ENCODE measurements around the gene OAF. TPM values are rescaled to one million over a fixed set of nuclear protein-coding genes. Genes with fewer than 3 reads are reported as not detected.

The OAF gene
- total RNA-seq, 2 experiments from 2014 or later = 5.3 TPM

DNA sequence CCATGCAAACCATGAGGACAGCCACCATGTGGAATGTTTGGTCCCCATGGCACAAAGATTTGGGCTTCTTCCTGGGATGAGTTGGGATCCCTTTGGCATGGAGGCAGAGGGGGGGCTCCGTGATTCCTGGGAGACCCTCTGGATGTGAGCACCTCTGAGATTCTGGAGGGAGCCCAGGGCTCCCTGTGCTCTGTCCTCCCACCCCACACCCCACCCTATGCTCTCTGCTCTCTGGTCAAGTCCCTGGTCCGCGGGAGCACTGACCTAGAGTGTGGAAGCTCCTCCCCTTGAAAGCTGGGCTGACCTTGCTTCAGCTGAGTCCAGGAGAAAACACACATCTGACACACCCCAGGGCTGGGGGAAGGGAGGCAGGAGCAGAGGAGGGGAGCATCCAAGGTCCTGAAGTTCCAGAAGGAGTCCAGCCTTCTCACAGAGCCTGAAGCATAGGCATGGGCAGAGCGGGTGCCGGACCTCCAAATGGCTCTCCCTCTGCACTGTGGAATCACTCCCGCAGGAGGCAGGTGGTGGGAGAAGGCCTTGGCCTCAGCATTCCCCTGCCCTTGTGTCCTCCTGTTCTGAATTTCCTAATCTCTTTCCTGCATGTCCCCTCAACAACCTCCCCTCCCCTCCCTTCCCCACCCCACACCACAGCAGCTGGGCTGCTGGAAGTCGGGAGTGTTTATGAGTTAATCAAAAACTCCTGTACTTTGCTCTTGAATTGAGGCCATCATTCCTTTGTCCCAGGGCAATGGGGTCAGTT lies 25.7 kb upstream of the OAF start:
- H3K4me3 Mint-ChIP-seq = no peak overlapping the region
- DNase-seq (no peak), ATAC-seq (no peak)
- H3K9me3 Mint-ChIP-seq (ENCODE audit: insufficient read depth) = no peaks in the 10 kb centered on the region
- ChIA-PET POLR2A (no interaction called here), CTCF (interaction anchor here (1.1 kb wide), 1 partner anchor 16 kb away, joined by 4 read pairs; no protein-coding TSS in a partner anchor)
- H3K27ac Mint-ChIP-seq = no peak overlapping the region
- H3K27me3 Mint-ChIP-seq (ENCODE audit: low read depth) = peaks cover 10% of the 10 kb centered on the region
- no peaks in the 10 kb centered on the region for H3K36me3 Mint-ChIP-seq (ENCODE audit: low read depth)
- no peaks in the 10 kb centered on the region for H3K4me1 Mint-ChIP-seq (ENCODE audit: low read depth)

- Mint-ChIP-seq H3K27me3 (ENCODE audit: low read depth) (peaks cover 10% of the 10 kb centered on the region), H3K9me3 (ENCODE audit: insufficient read depth) (no peaks in the 10 kb centered on the region), H3K36me3 (ENCODE audit: low read depth) (no peaks in the 10 kb centered on the region), H3K27ac (no peak overlapping the region), H3K4me3 (no peak overlapping the region), H3K4me1 (ENCODE audit: low read depth) (no peaks in the 10 kb centered on the region)
- CTCF ChIA-PET = interaction anchor here (1.1 kb wide), 1 partner anchor 17 kb away, joined by 4 read pairs; no protein-coding TSS in a partner anchor
- ATAC-seq (no peak), DNase-seq (no peak)
- POLR2A ChIA-PET = no interaction called here
These were observed 25.0 kb upstream of the OAF start for GRCh38 chr11:120185706-120186455.

- Mint-ChIP-seq H3K36me3 (ENCODE audit: low read depth) (no peaks in the 10 kb centered on the region), H3K27ac (no peak overlapping the region), H3K9me3 (ENCODE audit: insufficient read depth) (no peaks in the 10 kb centered on the region), H3K4me1 (ENCODE audit: low read depth) (no peaks in the 10 kb centered on the region), H3K27me3 (ENCODE audit: low read depth) (peaks cover 10% of the 10 kb centered on the region), H3K4me3 (no peak overlapping the region)
- CTCF ChIA-PET = interaction anchor here (1.6 kb wide), 1 partner anchor 18 kb away, joined by 5 read pairs; no protein-coding TSS in a partner anchor
- ATAC-seq (no peak), DNase-seq (no peak)
- POLR2A ChIA-PET = no interaction called here
These were observed 24.4 kb upstream of the OAF start for GRCh38 chr11:120186456-120186773.

DNA sequence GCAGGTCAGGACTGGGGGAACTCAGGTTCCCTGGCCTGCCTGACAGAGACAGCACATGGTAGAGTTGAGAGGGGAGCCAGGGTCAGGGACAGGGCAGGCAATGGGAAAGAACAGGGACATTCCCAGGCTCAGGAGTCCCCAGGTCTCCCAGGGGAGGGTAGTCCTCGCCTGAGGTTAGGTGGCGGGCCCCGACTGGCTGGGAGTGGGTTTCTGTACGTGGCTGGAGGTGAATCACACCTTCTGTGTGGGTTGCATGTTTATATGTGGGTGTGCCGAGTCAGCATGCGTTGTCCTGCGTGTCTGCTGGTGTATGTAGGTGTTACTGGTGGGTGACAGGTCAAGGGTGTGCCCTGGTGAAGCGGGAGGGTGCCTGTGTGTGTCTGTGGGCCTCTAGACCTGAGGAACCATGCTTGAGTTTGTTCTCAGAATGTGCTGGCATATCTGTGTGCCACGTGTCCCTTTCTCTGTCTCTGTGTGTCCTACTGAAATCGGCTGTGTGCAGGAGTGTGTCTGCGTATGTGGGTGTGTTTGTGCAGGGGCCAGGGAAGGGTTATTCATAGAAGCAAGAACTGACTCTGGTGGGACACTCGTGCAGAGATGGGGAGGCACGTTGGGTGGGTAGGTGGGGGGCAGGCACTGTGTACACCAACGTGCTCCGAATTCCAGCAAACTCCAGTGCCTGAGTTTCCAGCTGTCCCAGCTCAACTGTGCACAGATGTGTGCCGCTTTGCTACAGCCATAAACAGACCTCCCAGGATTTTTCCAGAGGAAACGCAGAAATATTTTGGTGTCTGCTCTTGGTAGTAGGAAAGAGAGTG lies 23.8 kb upstream of the OAF start:
- H3K4me1 Mint-ChIP-seq (ENCODE audit: low read depth) = no peaks in the 10 kb centered on the region
- CTCF ChIA-PET = interaction anchor here (0.6 to 1.6 kb wide), 2 partner anchors 18 to 496 kb away, joined by 4 to 5 read pairs; no protein-coding TSS in a partner anchor
- no peak overlapping the region for H3K4me3 Mint-ChIP-seq
- H3K9me3 Mint-ChIP-seq (ENCODE audit: insufficient read depth) = no peaks in the 10 kb centered on the region
- ATAC-seq = no peak
- POLR2A ChIA-PET = no interaction called here
- H3K27ac Mint-ChIP-seq = no peak overlapping the region
- no peak for DNase-seq
- H3K27me3 Mint-ChIP-seq (ENCODE audit: low read depth) = peaks cover 10% of the 10 kb centered on the region
- no peaks in the 10 kb centered on the region for H3K36me3 Mint-ChIP-seq (ENCODE audit: low read depth)

- H3K27ac Mint-ChIP-seq = no peak overlapping the region
- peaks cover 10% of the 10 kb centered on the region for H3K27me3 Mint-ChIP-seq (ENCODE audit: low read depth)
- ChIA-PET POLR2A (no interaction called here), CTCF (no interaction called here)
- no peaks in the 10 kb centered on the region for H3K9me3 Mint-ChIP-seq (ENCODE audit: insufficient read depth)
- H3K36me3 Mint-ChIP-seq (ENCODE audit: low read depth) = no peaks in the 10 kb centered on the region
- H3K4me3 Mint-ChIP-seq = no peak overlapping the region
- DNase-seq = no peak
- H3K4me1 Mint-ChIP-seq (ENCODE audit: low read depth) = no peaks in the 10 kb centered on the region
- no peak for ATAC-seq
These were observed 22.5 kb upstream of the OAF start for GRCh38 chr11:120188371-120188770.

DNA sequence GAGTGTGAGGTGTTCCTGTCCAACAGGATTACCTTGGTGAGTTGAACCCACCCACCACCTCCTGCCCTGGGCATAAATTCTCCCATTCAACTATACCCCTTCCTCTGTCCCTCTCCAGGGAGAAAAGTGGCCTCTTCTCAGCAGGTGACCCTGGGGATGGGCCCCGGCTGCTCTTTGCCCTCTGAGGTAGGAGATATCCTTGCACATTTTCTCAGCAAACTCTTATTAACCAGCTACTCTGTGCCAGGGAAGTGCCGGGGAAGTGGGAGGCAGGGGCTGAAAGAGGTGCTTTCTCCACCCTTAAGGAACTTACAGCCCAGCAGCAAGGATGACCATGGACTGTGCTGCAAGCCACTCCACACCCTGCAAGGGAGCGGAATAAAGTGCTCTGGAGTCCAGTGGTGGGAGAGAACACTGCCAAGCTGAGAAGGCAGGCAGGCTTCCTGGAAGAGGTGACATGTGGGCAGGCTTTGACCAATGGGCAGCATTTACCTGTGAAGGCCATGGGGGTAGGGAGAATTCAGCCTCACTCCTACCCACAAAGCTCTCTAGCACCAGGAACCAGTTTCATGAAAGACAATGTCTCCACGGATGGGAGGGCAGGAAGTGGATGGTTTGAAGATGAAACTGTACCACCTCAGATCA lies 21.9 kb upstream of the OAF start:
- ATAC-seq (no peak), DNase-seq (no peak)
- CTCF ChIA-PET = no interaction called here
- Mint-ChIP-seq H3K4me3 (no peak overlapping the region), H3K9me3 (ENCODE audit: insufficient read depth) (no peaks in the 10 kb centered on the region), H3K27ac (no peak overlapping the region), H3K4me1 (ENCODE audit: low read depth) (no peaks in the 10 kb centered on the region), H3K27me3 (ENCODE audit: low read depth) (peaks cover 6% of the 10 kb centered on the region), H3K36me3 (ENCODE audit: low read depth) (no peaks in the 10 kb centered on the region)
- POLR2A ChIA-PET = no interaction called here

DNA sequence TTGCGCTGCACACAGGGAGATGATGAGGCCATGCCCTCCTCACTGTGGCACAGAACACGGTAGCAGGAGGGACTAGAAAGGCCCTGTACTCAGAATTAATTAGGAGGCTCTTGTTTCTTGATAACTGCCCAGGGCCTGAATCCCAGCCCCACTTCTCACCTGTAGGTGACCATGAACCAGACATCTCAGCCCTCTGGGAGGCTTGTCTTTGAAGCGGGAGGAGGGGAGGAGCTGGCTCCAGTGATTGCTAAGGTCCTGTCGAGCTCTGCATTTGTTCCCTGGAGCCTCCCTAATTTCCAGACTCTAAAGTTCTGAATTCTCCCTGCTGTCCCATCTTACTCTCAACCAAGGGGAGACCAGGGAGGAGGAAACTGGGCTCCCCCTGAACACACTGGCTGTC lies 19.8 kb upstream of the OAF start:
- Mint-ChIP-seq H3K4me1 (ENCODE audit: low read depth) (no peaks in the 10 kb centered on the region), H3K27me3 (ENCODE audit: low read depth) (peaks cover 6% of the 10 kb centered on the region), H3K4me3 (no peak overlapping the region), H3K9me3 (ENCODE audit: insufficient read depth) (no peaks in the 10 kb centered on the region), H3K36me3 (ENCODE audit: low read depth) (no peaks in the 10 kb centered on the region), H3K27ac (no peak overlapping the region)
- no peak for DNase-seq
- ATAC-seq = no peak
- ChIA-PET CTCF (no interaction called here), POLR2A (no interaction called here)

DNA sequence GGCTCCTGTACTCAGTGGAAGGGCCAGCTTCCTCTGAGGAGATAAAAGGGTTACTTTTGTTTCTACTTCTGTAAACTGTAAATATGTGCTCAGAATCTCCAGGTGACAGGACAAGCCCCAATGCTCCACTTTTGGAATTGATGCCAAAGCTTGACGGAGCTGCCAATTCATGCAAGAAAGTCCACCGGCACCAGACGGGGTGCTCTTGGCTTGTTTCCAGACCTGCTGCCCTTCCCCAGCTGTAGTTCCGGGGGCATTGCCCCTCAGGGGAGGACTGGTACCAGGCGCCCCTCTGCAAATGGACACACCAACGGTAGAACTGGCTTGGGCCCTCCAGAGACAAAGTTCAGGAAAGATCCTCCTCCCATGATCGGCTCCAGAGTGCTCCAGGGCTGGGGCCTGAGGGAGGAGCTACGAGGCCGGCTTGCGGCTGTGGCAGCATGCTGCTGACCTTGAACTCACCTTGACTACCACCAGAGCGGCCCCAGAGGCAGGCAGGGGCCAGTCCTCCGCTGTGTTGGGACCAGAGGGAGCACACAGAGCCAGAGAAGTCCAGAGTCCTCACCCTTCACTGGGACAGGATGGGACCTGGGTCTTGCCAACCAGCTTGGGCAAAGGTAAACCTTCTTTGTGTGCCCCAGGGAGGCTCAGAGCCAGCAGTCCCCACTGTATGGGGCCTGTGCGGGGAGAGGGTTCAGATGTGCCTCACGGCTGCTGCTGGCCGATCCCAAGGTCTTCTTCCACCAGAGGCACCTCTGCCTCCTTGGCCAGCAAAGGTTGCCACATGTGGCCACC lies 17.8 kb upstream of the OAF start:
- Mint-ChIP-seq H3K27me3 (ENCODE audit: low read depth) (peaks cover 3% of the 10 kb centered on the region), H3K9me3 (ENCODE audit: insufficient read depth) (no peaks in the 10 kb centered on the region), H3K27ac (no peak overlapping the region), H3K4me3 (no peak overlapping the region), H3K36me3 (ENCODE audit: low read depth) (no peaks in the 10 kb centered on the region), H3K4me1 (ENCODE audit: low read depth) (no peaks in the 10 kb centered on the region)
- ATAC-seq (no peak), DNase-seq (no peak)
- CTCF ChIA-PET = no interaction called here
- POLR2A ChIA-PET = no interaction called here

DNA sequence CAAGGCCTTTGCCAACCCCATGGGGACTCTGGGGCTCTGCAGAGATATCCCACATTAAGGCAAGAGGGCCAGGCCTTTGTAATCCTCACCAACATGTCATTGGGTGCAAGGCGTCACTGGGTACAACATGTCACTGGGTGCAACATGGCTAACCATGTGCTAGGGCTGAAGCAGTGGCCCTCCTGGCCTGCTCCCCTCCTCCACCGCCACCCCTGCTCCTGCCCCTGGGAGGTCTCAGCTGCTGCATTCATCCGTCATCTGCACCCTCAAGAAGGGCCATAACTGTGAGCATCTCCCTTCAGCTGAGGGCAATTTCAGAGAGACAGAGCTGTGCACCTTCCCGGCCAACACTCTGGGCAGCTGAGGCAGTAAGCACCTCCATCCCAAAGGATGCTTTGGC lies 16.7 kb upstream of the OAF start:
- ATAC-seq (no peak), DNase-seq (no peak)
- no peaks in the 10 kb centered on the region for H3K36me3 Mint-ChIP-seq (ENCODE audit: low read depth)
- no peak overlapping the region for H3K4me3 Mint-ChIP-seq
- ChIA-PET CTCF (interaction anchor here (1.0 kb wide), 1 partner anchor 12 kb away, joined by 3 read pairs; no protein-coding TSS in a partner anchor), POLR2A (no interaction called here)
- no peak overlapping the region for H3K27ac Mint-ChIP-seq
- H3K4me1 Mint-ChIP-seq (ENCODE audit: low read depth) = no peaks in the 10 kb centered on the region
- no peaks in the 10 kb centered on the region for H3K9me3 Mint-ChIP-seq (ENCODE audit: insufficient read depth)
- no peaks in the 10 kb centered on the region for H3K27me3 Mint-ChIP-seq (ENCODE audit: low read depth)

DNA sequence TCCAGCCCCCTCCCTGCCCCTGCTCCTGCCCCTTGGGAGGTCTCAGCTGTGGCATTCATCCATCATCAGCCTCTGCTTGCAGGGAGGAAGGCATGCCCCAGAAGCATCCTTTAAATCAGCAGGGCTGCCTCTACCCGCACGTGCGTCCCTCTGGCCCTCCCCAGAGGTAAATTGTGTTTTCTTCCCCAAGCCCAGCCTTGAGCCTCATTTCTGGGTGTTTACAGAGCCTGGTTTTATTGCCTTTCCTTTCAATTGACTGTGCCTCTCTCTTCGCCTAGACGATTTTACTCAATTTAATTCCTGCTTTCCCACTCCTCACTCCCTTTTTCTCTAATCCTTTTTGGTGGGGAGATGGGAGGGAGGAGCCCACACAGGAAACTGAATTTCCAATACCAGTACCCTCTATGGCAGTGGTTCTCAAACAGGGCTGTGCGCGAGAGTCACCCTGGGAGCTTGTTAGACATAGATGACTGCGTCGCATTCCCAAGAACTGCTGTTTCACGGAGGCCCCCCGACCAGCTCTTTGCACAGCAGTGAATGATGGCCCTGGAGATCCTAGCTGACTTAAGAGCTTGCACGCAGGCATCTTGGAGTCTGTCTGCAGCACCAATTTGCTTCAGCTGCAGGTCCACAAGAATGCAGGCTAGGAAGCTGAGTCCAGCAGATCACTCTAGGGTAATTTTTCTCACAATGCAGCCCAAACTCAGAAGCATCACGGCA lies 15.1 kb upstream of the OAF start:
- no peaks in the 10 kb centered on the region for H3K4me1 Mint-ChIP-seq (ENCODE audit: low read depth)
- H3K27ac Mint-ChIP-seq = no peak overlapping the region
- ChIA-PET CTCF (no interaction called here), POLR2A (no interaction called here)
- H3K27me3 Mint-ChIP-seq (ENCODE audit: low read depth) = peaks cover 6% of the 10 kb centered on the region
- H3K9me3 Mint-ChIP-seq (ENCODE audit: insufficient read depth) = no peaks in the 10 kb centered on the region
- no peak overlapping the region for H3K4me3 Mint-ChIP-seq
- no peak for DNase-seq
- no peaks in the 10 kb centered on the region for H3K36me3 Mint-ChIP-seq (ENCODE audit: low read depth)
- ATAC-seq = no peak

DNA sequence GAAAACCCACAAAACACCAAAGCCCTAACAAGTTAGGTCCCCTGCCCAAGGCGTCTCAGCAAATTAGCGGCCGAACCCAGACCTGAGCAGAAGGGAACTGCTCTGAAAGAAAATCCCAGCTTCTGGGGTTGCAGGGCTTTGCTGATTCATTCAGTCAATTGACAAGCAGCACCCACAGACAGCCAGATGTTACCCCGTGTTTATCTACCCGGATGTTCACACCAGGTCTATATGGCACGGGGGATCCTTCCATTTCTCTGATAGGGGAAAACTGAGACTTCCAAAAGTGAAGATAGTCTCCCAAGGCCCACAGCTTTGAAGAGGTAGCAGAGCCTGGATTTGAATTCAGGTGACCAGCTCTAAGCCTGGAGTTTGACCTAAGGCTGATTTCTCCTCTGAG lies 14.0 kb upstream of the OAF start:
- no peaks in the 10 kb centered on the region for H3K36me3 Mint-ChIP-seq (ENCODE audit: low read depth)
- ChIA-PET POLR2A (no interaction called here), CTCF (interaction anchor here (1.3 kb wide), 1 partner anchor 33 kb away, joined by 4 read pairs; no protein-coding TSS in a partner anchor)
- no peaks in the 10 kb centered on the region for H3K4me1 Mint-ChIP-seq (ENCODE audit: low read depth)
- H3K4me3 Mint-ChIP-seq = no peak overlapping the region
- ATAC-seq = no peak
- no peak for DNase-seq
- H3K27me3 Mint-ChIP-seq (ENCODE audit: low read depth) = peaks cover 6% of the 10 kb centered on the region
- H3K9me3 Mint-ChIP-seq (ENCODE audit: insufficient read depth) = no peaks in the 10 kb centered on the region
- H3K27ac Mint-ChIP-seq = no peak overlapping the region
